ENCODE measurements around the gene DOCK4.

The DOCK4 gene

DNA sequence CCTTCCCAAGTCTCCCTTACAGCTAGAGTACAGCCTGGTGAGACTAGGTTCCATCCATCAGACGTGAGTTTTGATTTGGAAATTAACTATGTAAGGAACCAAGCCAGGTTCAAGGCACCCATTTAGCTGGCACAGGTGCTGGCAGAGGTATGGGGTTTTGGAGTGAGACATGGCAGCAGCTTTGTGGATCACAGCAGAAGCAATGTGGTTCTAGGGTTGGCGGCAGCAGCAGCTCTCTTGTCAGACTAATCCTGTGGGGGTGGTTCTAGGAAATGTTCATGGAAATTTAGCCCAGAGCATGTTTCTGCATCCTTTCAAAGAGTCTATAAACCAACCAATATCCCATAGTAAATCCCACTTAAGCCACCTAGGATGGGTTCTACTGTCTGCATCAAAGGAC is 142.2 kb downstream of the DOCK4 start:
- no peak overlapping the region for H3K4me3 Mint-ChIP-seq
- H3K36me3 Mint-ChIP-seq (ENCODE audit: insufficient read depth) = no peaks in the 10 kb centered on the region
- H3K4me1 Mint-ChIP-seq = no peaks in the 10 kb centered on the region
- H3K27ac Mint-ChIP-seq (ENCODE audit: low read depth) = no peak overlapping the region
- H3K27me3 Mint-ChIP-seq = peaks cover 48% of the 10 kb centered on the region
- H3K9me3 Mint-ChIP-seq = no peaks in the 10 kb centered on the region
- ATAC-seq (replicated peaks; ENCODE audit: extremely low read depth, poor library complexity, severe bottlenecking) (no peak), DNase-seq (ENCODE audit: low spot score in 2 of 2) (no peak)

DNA sequence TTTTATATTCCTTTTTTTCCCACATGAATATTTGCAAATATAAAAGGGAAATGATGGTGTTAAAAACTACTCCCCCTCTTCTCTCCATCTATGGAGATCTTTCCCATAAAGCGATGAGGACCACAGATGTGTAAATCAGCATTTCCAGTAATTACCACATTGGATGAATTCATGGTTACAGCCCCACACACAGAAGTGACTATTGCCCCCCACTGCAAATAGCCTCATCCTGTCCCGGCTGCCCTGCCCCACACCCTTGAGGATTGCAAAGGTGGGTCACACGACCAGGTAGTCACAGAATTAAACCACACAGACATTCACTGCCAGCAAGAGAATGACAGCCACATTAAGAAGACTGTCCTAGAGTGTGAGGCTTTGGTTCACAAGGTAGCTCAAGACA is 145.1 kb downstream of the DOCK4 start:
- no peak overlapping the region for H3K4me3 Mint-ChIP-seq
- ATAC-seq (replicated peaks; ENCODE audit: extremely low read depth, poor library complexity, severe bottlenecking) (no peak), DNase-seq (ENCODE audit: low spot score in 2 of 2) (no peak)
- peaks cover 32% of the 10 kb centered on the region for H3K27me3 Mint-ChIP-seq
- H3K27ac Mint-ChIP-seq (ENCODE audit: low read depth) = no peak overlapping the region
- no peaks in the 10 kb centered on the region for H3K9me3 Mint-ChIP-seq
- no peaks in the 10 kb centered on the region for H3K36me3 Mint-ChIP-seq (ENCODE audit: insufficient read depth)
- no peaks in the 10 kb centered on the region for H3K4me1 Mint-ChIP-seq

DNA sequence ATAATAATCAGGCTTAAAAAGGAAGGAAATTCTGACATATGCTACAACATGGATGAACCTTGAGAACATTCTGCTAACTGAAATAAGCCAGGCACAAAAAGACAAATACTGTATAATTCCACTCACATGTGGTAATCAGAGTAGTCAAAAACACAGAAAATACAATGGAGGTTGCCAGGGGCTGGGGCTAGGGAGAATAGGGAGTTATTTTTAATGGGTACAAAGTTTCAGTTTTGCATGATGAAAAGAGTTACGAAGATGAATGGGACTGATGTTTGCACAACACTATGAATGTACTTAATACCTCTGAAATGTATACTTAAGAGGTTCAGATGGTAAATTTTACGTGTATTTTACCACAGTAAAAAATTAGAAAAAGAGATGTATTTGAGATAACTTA is 145.6 kb downstream of the DOCK4 start:
- Mint-ChIP-seq H3K4me3 (no peak overlapping the region), H3K4me1 (no peaks in the 10 kb centered on the region), H3K27ac (ENCODE audit: low read depth) (no peak overlapping the region), H3K27me3 (peaks cover 32% of the 10 kb centered on the region), H3K36me3 (ENCODE audit: insufficient read depth) (no peaks in the 10 kb centered on the region), H3K9me3 (no peaks in the 10 kb centered on the region)
- no peak for ATAC-seq (replicated peaks; ENCODE audit: extremely low read depth, poor library complexity, severe bottlenecking)
- DNase-seq (ENCODE audit: low spot score in 2 of 2) = no peak

DNA sequence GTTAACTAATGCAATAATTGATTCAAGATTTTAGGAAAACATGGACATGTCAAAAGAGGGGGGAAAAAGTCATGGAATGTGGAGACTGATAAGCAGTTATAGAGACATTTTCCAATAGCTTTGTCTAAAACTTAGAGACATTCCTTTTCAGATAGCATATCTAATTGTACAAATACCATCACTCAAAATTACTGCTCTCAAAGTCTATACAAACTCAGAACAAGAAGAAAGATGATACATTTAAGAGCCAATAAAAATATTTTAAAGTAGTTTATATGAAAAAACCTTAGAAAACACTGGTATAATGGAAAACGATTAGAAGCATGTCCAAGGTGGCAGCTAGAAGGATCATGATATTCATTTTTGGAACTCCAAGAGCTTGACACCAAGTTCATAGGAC is 146.5 kb downstream of the DOCK4 start:
- H3K4me1 Mint-ChIP-seq = no peaks in the 10 kb centered on the region

DNA sequence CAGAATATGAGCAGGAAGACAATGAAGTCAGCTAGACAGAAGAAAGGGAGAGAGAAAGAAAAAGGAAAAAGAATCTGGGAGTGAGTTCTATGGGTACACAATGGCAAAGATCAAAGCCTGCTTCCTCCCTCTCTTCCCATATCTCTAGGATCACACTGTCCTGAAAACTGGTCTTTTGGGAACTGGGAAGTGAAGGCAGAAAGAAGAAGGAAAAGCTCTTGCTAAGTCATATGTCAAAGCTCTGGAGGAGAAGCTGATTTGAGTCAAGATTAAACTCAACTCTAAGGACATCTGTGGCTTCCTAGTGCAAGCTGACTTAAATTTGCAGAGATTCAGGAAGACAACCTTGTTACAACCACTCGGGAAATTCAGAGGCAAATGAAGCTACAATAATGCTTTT is 147.5 kb downstream of the DOCK4 start:
- ATAC-seq (replicated peaks; ENCODE audit: extremely low read depth, poor library complexity, severe bottlenecking) (no peak), DNase-seq (ENCODE audit: low spot score in 2 of 2) (no peak)
- no peaks in the 10 kb centered on the region for H3K36me3 Mint-ChIP-seq (ENCODE audit: insufficient read depth)
- no peaks in the 10 kb centered on the region for H3K9me3 Mint-ChIP-seq
- H3K27ac Mint-ChIP-seq (ENCODE audit: low read depth) = no peak overlapping the region
- no peaks in the 10 kb centered on the region for H3K4me1 Mint-ChIP-seq
- peaks cover 24% of the 10 kb centered on the region for H3K27me3 Mint-ChIP-seq
- H3K4me3 Mint-ChIP-seq = no peak overlapping the region

More for the DNA sequence above, 146.5 kb downstream of the DOCK4 start:
- no peaks in the 10 kb centered on the region for H3K9me3 Mint-ChIP-seq
- DNase-seq (ENCODE audit: low spot score in 2 of 2) (no peak), ATAC-seq (replicated peaks; ENCODE audit: extremely low read depth, poor library complexity, severe bottlenecking) (no peak)
- no peaks in the 10 kb centered on the region for H3K36me3 Mint-ChIP-seq (ENCODE audit: insufficient read depth)
- no peak overlapping the region for H3K27ac Mint-ChIP-seq (ENCODE audit: low read depth)
- peaks cover 31% of the 10 kb centered on the region for H3K27me3 Mint-ChIP-seq
- H3K4me3 Mint-ChIP-seq = no peak overlapping the region

DNA sequence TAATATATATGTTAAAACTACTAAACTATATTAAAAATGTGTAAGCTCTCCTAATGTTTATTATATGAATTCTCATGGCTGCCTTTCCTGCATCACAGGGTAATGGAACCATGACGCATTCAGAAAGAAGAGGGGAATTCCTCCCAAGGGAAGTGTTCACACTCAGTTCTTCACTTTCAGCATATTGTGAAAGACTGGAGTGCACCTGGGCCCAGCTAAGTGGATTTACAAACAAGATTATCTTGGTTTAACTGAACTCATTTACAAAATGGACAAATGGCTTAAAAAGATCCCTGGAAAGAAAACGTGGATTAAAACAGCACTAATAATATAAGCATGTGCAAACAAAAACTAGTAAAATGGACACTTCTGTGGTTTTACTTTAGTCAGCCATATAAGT is 149.8 kb downstream of the DOCK4 start:
- Mint-ChIP-seq H3K4me3 (no peak overlapping the region), H3K9me3 (no peaks in the 10 kb centered on the region), H3K4me1 (no peaks in the 10 kb centered on the region), H3K27me3 (peaks cover 13% of the 10 kb centered on the region), H3K36me3 (ENCODE audit: insufficient read depth) (no peaks in the 10 kb centered on the region), H3K27ac (ENCODE audit: low read depth) (no peak overlapping the region)
- DNase-seq (ENCODE audit: low spot score in 2 of 2) = no peak
- ATAC-seq (replicated peaks; ENCODE audit: extremely low read depth, poor library complexity, severe bottlenecking) = no peak

DNA sequence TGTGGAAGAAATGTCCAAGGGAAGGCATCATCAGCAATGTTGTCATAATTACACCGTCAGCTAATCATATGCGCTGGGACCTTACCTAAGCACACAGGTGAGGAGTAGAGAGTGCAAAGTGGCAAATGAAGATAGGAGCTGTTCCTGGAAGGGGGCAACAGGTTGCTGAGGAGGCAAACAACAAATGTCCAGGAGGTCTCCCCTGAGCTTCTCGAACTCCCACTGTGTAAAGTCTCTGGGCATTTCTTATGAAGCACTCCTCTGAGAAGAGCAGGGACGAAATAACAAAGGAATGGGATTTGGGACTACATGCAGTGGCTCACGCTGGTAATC is 152.5 kb downstream of the DOCK4 start:
- H3K4me3 Mint-ChIP-seq = no peak overlapping the region
- no peaks in the 10 kb centered on the region for H3K4me1 Mint-ChIP-seq
- H3K9me3 Mint-ChIP-seq = no peaks in the 10 kb centered on the region
- ATAC-seq (replicated peaks; ENCODE audit: extremely low read depth, poor library complexity, severe bottlenecking) (no peak), DNase-seq (ENCODE audit: low spot score in 2 of 2) (no peak)
- no peaks in the 10 kb centered on the region for H3K36me3 Mint-ChIP-seq (ENCODE audit: insufficient read depth)
- no peak overlapping the region for H3K27ac Mint-ChIP-seq (ENCODE audit: low read depth)
- no peaks in the 10 kb centered on the region for H3K27me3 Mint-ChIP-seq

DNA sequence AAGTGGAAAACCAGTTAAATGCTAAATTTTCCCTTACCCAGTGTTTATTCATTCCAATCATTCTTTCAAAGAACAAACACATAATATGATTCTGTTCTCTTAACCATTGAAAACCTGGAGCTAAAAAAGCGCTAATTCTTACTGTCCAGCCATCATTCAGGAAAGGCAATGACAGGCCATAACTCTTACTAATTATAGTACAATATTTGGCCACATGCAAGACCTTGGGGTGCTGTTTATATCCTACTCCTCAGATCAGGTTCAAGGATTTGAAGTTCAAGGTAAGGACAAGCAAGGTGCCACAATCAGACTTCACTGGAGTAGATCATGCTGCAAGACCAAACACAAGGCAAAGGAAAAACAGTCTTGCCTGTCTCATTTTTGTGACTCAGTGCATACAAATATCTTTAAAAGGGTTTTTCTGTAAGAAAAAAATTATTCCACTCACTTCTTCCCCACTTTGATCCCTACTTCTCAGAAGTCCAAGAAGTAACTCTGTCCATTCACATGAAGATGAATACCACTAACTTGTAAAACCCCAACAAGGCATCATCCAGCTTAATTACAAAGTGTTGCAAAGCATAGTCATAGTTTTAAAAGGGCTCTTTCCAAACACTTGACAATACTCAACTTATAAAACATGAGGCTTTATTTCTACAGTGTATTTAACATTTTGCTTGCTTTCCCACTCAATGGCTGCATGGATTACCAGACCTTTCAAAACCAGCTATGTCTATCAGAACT is 153.0 kb downstream of the DOCK4 start:
- H3K9me3 Mint-ChIP-seq = no peaks in the 10 kb centered on the region
- no peak for DNase-seq (ENCODE audit: low spot score in 2 of 2)
- H3K36me3 Mint-ChIP-seq (ENCODE audit: insufficient read depth) = no peaks in the 10 kb centered on the region
- H3K4me1 Mint-ChIP-seq = no peaks in the 10 kb centered on the region
- H3K27me3 Mint-ChIP-seq = no peaks in the 10 kb centered on the region
- no peak overlapping the region for H3K27ac Mint-ChIP-seq (ENCODE audit: low read depth)
- H3K4me3 Mint-ChIP-seq = no peak overlapping the region
- ATAC-seq (replicated peaks; ENCODE audit: extremely low read depth, poor library complexity, severe bottlenecking) = no peak

DNA sequence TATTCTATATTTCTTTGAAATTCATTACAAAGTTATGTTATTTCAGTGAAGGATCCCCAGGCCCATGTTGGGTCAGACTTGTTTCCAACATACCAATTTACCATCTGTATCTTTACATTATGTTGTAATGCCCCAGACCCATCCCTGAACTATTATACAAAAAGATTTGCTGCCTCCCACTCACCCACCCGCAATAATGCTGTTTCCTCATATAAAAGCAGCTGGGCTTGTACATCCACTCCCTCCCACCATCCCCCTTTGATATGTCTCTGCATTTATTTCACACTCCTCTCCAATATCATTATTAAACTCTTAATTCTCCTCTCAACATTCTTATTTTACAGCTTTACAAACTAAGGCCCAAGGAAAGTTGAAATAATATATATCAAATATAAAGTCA is 153.7 kb downstream of the DOCK4 start:
- Mint-ChIP-seq H3K27me3 (no peaks in the 10 kb centered on the region), H3K4me3 (no peak overlapping the region), H3K27ac (ENCODE audit: low read depth) (no peak overlapping the region), H3K4me1 (no peaks in the 10 kb centered on the region), H3K9me3 (no peaks in the 10 kb centered on the region), H3K36me3 (ENCODE audit: insufficient read depth) (no peaks in the 10 kb centered on the region)
- no peak for ATAC-seq (replicated peaks; ENCODE audit: extremely low read depth, poor library complexity, severe bottlenecking)
- no peak for DNase-seq (ENCODE audit: low spot score in 2 of 2)

DNA sequence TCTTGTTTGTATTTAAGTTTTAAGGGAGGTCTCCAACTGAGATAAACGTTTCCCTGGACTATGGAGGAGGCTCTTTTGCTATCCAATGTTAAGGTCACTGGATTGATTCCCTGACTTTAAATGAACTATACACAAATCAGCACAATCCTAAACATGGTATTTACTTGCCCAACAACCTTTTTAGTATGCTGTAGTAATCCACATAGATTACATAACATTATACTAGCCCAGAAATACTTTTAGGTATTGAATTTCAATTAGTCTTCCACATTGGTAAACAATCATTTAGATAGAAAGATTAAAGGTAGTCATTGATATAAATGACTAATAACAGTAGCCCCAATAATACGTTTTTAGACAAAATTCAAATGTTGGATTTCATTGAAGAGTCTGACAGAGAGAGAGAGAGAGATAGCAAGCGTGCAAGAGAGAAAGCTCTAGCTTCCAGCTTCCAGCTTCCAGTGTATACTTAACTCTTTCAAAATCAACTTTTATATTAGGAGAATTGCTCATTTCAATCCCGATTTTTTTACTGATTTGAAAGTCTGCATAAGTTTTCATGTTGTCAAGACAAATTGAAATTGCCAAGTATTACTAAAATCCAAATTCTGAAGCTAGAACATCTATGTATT is 155.8 kb downstream of the DOCK4 start:
- H3K27ac Mint-ChIP-seq (ENCODE audit: low read depth) = no peak overlapping the region
- no peaks in the 10 kb centered on the region for H3K4me1 Mint-ChIP-seq
- ATAC-seq (replicated peaks; ENCODE audit: extremely low read depth, poor library complexity, severe bottlenecking) (no peak), DNase-seq (ENCODE audit: low spot score in 2 of 2) (no peak)
- peaks cover 3% of the 10 kb centered on the region for H3K27me3 Mint-ChIP-seq
- H3K9me3 Mint-ChIP-seq = peaks cover 1% of the 10 kb centered on the region
- H3K36me3 Mint-ChIP-seq (ENCODE audit: insufficient read depth) = no peaks in the 10 kb centered on the region
- H3K4me3 Mint-ChIP-seq = no peak overlapping the region

DNA sequence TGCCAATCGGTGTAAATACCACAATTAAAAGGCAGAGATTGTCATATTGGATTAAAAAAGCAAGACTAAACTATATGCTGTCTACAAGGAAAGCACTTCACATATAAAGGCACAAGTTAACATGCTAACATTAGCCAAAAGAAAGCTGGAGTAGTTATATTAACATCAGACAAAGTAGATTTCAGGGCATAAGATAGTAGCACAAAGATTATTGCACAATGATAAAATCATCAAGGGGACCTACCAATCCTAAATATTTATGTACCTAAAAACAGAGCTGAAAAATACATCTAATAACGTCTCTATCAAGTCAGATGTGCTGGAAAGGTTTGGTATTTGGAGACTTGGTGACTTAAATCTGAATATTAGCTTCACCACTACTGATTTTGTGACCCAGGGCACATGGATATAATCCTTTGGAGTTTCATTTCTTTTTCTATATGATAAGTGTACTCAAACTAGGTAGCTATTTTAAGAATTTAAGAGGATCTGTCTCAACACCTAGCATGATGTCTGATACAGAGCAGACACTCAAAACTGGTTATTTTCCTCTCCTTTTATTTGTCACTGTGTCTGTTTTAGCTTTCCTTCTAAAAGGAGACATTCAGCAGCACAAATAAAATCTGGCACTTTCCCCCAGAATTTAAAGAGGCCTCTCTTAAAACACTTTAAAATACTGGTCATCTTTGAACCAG is 156.5 kb downstream of the DOCK4 start:
- no peak overlapping the region for H3K27ac Mint-ChIP-seq (ENCODE audit: low read depth)
- peaks cover 8% of the 10 kb centered on the region for H3K9me3 Mint-ChIP-seq
- H3K4me1 Mint-ChIP-seq = no peaks in the 10 kb centered on the region
- no peaks in the 10 kb centered on the region for H3K36me3 Mint-ChIP-seq (ENCODE audit: insufficient read depth)
- ATAC-seq (replicated peaks; ENCODE audit: extremely low read depth, poor library complexity, severe bottlenecking) (no peak), DNase-seq (ENCODE audit: low spot score in 2 of 2) (no peak)
- H3K27me3 Mint-ChIP-seq = peaks cover 10% of the 10 kb centered on the region
- no peak overlapping the region for H3K4me3 Mint-ChIP-seq

DNA sequence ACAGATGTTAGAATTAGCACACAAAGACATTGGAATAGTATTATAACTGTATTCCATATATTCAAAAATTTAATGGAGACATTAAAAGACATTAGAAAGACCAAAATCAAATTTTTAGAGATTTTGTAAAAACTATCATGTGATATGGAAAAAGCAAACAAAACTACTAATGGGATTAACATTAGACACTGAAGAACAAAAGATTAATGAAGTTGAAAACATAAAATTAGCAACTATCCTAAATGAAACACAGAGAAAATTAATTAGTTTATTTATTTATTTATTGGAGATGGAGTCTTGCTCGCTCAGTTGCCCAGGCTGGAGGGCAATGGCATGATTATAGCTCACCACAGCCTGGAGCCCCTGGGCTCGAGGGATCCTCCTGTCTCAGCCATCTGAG is 158.8 kb downstream of the DOCK4 start:
- H3K27ac Mint-ChIP-seq (ENCODE audit: low read depth) = no peak overlapping the region
- H3K4me3 Mint-ChIP-seq = no peak overlapping the region
- H3K27me3 Mint-ChIP-seq = peaks cover 17% of the 10 kb centered on the region
- DNase-seq (ENCODE audit: low spot score in 2 of 2) = no peak
- no peaks in the 10 kb centered on the region for H3K36me3 Mint-ChIP-seq (ENCODE audit: insufficient read depth)
- peaks cover 11% of the 10 kb centered on the region for H3K9me3 Mint-ChIP-seq
- no peak for ATAC-seq (replicated peaks; ENCODE audit: extremely low read depth, poor library complexity, severe bottlenecking)
- H3K4me1 Mint-ChIP-seq = no peaks in the 10 kb centered on the region

DNA sequence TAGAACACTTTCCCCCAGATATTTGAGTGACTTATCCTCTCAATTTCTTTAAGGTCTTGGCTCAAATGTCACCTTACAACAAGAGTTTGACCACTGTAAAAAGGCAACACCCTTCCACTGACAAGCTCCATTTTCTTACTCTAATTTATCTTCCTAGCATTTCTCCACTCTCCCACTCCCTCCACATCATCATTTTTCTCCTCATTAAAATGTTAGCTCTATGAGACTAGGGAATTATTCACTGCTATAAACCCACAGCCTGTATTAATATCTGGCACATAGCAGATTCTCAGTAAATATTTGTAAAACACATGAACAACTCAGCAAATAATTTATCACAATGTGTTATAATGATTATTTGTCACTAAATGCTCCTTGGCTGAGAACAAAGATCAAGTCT is 161.0 kb downstream of the DOCK4 start:
- no peak for DNase-seq (ENCODE audit: low spot score in 2 of 2)
- Mint-ChIP-seq H3K4me3 (no peak overlapping the region), H3K27ac (ENCODE audit: low read depth) (no peak overlapping the region), H3K27me3 (peaks cover 17% of the 10 kb centered on the region), H3K36me3 (ENCODE audit: insufficient read depth) (no peaks in the 10 kb centered on the region), H3K9me3 (peaks cover 11% of the 10 kb centered on the region), H3K4me1 (no peaks in the 10 kb centered on the region)
- no peak for ATAC-seq (replicated peaks; ENCODE audit: extremely low read depth, poor library complexity, severe bottlenecking)
